OCI-LY3 (cell line): ENCODE results near the gene TRPM5.

Experiments used
- EZH2phosphoT487 ChIP-seq: fragments of 200-600 bp; shearing (Covaris generic); IDR thresholded peaks from 2 replicates; pipeline ENCODE4 v1.6.1; 2018; ENCODE audit warnings: antibody characterized with exemption, mixed run types, low read depth
- TF ChIP-seq, protein P1 (sequence below): fragments of 200-600, 300-600 bp; sonication (generic); IDR thresholded peaks from 2 replicates; pipeline ENCODE4 v1.5.1; 2014; ENCODE audit warnings: antibody characterized with exemption, low read length, low read depth

DNA sequence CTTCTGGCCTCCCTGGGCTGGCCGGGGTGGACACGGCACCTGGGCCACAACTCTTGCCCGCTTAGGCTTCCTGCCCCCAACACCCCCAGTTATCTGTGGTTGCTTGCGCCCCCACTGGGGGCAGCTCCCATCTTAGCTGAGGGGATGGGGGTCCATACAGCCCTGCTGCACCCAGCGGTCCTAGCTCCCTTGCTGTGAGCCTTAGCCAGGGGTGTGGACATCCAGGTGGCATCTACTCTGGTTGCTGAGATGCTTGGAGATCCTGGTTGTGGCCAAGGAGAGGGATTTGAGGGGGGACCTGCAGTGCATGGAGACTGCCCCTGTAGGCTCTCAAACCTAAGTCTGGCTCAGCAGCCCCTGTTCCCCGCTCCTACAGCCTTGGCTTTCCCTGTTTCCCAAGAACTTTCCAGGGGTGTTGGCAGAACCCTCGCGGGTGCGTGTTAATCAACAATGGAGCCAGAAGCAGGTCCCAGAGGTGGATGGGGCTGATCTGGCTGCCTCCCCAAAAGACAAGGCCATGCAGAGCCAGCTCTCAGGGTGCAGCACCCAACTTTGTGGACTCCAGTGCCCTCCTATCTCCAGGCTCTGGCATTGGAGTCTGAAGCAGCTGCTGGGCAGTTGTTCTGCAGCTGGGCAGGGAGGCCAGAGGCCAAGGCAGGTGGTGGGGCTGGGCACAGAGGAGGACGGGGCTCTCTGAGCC lies 3.8 kb upstream of the TRPM5 start:
- TF ChIP-seq, protein P1, sequence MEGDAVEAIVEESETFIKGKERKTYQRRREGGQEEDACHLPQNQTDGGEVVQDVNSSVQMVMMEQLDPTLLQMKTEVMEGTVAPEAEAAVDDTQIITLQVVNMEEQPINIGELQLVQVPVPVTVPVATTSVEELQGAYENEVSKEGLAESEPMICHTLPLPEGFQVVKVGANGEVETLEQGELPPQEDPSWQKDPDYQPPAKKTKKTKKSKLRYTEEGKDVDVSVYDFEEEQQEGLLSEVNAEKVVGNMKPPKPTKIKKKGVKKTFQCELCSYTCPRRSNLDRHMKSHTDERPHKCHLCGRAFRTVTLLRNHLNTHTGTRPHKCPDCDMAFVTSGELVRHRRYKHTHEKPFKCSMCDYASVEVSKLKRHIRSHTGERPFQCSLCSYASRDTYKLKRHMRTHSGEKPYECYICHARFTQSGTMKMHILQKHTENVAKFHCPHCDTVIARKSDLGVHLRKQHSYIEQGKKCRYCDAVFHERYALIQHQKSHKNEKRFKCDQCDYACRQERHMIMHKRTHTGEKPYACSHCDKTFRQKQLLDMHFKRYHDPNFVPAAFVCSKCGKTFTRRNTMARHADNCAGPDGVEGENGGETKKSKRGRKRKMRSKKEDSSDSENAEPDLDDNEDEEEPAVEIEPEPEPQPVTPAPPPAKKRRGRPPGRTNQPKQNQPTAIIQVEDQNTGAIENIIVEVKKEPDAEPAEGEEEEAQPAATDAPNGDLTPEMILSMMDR = no peak
- no peak for TF ChIP-seq EZH2phosphoT487
